TTC549 (cell line): Measurements from ENCODE around the gene ZFHX3.

Experiments used
- FAIRE-seq: peaks from 2 replicates; lab custom pipeline; 2012; peaks lifted over from hg19 to GRCh38; lab: Jason Lieb, UNC

ZFHX3 gene

GRCh38 chr16:72950669-72951068 is 97.3 kb downstream of the ZFHX3 start:
- no peak for FAIRE-seq

GRCh38 chr16:72948238-72948829 is 99.6 kb downstream of the ZFHX3 start:
- FAIRE-seq, result no peak

- FAIRE-seq, result no peak
These were observed 100.3 kb downstream of the ZFHX3 start for GRCh38 chr16:72947379-72948237.

- no peak for FAIRE-seq
These were observed 101.3 kb downstream of the ZFHX3 start for GRCh38 chr16:72946474-72947194.

GRCh38 chr16:72946063-72946462 is 101.9 kb downstream of the ZFHX3 start:
- FAIRE-seq, result no peak

DNA sequence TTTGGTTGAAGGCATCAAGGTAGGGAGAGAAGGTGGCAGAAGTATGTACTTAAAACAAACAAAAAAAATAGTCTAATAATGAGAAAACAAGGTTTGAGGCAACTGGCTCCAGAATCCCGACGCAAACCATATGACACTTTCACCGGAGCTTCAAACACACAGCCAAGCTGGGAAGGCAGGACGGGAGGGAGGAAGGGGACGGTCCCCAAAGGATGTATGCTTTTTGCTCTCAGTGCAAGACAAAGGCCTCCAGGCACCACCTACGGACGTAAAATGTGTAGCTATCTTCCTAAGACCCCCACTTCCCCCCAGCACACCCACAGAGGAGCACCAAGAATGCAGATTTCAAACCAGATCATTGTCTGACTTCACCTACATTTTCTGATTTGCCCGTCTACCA is 102.3 kb downstream of the ZFHX3 start:
- no peak for FAIRE-seq

- FAIRE-seq, result no peak
These were observed 103.0 kb downstream of the ZFHX3 start for GRCh38 chr16:72944757-72945485.

DNA sequence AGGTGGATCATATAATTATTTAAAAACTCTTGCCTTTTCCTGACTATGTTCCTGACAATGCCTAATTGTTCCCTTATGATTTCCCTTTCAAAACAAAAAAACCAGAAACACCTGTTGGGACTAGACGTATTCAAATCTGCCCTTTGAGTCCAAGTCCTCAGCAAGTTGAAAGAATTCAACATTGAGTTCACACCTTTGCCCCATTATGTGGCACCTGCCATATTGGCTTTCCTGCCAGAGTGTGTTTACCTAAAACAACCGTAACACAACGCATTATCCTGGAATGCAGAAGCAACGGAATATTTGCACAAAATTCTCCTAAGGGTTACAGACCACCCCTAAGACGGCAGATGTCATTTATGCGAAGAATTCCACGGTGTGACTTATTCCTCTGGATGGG is 105.9 kb downstream of the ZFHX3 start:
- no peak for FAIRE-seq

DNA sequence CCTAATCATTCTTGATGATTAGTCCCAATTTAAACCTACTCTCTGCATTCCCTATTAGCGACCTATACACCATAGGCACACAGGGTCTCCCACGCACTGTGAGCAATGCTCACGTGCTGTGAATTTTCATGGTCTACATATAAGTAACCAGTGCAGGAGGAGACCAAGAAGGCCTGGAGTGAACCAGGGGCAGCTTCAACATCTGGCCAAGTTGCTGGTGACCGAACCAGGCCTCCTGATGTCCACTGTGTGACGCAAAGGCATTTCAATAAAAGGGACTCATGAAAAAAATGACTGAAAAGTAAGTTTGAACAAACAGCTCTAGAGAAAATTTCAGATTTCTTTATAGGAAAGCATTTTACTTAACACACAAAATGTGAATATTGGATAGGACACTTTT is 107.0 kb downstream of the ZFHX3 start:
- FAIRE-seq, result no peak

DNA sequence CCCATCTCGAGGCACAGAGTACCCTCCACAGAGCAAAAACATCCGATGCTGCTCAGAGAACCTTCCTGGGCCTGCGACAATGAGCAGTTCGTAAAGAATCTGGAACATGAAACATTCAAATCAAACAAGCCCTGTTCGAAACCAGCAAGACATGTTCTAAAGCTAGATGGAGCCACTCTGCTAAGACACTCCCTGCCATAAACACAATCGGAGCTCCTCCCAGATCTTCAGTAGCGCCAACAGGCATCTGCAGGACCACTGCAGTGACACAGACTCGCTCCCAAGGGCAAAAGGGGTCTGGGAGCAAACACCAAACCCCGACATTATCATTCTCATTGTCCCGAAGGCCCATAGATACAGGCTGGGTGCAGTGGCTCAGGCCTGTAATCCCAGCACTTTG is 108.7 kb downstream of the ZFHX3 start:
- FAIRE-seq, result no peak

- FAIRE-seq, result no peak
These were observed 109.1 kb downstream of the ZFHX3 start for GRCh38 chr16:72938795-72939164.

DNA sequence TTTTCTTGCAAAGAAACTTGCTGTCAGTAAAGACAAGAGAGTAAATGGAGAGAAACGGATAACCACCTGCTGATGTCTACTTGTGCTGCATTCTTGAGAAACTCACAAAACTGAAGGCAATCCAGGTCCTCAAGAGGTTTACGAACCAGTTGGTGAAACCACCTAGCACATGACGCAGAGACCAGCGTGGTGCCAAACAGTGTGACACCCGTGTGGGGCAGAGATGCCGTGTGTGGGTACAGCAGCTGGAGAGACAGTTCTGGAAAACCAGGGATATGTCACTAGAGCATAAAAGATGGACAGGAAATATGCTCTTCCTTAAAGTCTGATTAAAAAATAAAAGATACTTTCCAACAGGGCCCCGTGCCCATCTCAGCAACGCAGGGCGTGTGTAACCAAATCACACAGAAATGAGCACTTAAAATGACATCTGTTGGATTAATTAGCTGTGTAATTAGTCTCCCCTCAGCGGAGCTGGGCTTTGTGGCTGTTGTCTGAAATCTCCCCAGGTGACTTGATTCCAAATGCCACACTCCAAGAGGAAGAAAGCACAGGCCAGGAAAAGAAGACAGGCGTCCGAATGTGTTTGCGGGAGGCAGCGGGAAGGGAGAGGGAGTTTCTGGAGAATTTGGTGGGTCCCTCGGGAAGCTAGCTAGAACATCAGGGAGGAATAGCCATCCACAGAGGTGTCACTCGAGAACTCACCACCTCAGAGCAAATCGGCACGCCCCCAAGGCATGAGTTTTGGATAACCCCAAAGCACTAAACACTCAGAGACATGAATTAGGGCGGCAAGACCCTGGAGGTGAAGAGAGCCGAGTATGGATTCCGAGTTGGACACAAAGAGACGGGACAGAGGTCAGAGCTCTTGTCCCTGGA is 109.8 kb downstream of the ZFHX3 start:
- FAIRE-seq, result no peak

GRCh38 chr16:72937360-72937759 is 110.6 kb downstream of the ZFHX3 start:
- FAIRE-seq, result no peak

- no peak for FAIRE-seq
These were observed 111.5 kb downstream of the ZFHX3 start for GRCh38 chr16:72936408-72936807.

DNA sequence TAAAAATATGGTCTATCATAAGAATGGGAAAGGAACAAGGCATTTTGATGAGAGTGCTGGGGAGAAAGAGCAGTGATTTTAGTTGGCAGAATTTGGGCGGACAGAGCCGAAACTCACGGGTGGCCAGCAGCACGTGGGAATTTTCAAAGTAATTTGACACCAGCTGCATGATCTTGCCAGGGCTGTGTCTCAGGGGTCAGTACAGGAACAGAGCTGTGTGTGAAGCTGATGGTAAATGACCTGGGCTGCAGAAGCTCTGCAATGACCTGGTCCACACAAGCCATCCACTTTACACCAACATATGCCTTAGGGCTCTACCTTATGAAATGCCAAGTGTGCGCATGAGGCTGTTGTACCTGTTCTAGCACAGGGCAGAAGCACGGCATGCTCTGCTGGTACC is 112.0 kb downstream of the ZFHX3 start:
- FAIRE-seq, result no peak

DNA sequence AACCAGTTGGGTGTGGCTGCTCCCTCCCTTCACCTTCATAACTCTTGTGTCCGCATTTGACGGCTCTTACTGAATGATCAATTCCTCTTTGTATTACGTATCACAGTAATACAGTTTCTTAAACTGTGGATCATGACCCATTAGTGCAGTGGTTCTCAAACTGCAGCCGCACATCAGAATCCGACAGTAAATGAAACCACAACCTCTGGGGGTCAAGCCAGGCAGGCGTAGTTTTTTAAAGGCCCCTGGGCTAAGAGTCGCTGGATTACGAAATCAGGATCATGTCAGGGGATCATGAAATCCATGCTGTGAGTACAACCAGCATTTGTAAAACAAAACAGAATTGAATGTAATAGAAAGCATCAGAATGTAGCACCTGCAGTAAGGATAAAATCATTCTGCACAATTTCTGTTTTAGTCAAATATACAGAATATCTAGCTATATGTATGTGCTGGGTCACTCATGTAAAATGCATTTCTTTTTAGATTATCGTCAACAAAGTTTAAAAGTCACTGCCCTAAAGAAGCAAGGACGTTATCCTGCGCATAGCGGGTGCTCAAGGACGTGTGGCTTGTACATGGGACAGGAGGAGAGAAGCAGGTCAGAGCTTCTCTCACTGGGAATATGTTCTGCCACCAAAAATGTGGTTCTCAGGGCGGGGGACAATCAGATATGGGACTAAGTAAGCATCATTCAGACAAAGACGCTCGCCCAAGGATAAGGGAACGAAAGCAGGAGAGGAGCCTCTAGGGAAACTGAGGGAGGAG is 113.1 kb downstream of the ZFHX3 start:
- no peak for FAIRE-seq

GRCh38 chr16:72932677-72933335 is 115.1 kb downstream of the ZFHX3 start:
- FAIRE-seq, result no peak

DNA sequence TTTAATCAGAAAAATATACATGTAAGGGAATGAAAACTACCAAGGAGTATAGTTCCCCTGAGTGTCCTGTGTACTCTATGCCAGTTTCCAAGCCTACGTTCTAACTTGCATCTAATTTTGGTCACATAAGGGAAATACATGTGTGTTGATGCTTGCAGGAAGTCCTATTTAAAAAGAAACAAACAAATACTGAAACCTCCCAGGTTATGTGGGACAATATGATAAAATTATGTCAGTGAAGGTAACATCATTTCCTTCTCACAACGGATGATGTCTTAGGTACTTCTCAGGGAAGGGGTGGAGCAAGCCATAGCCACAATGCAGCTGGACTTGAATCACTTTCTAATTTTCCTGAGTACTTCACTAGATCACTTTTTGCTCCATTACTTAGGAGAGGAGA is 115.9 kb downstream of the ZFHX3 start:
- FAIRE-seq, result no peak

GRCh38 chr16:72930396-72930795 is 117.5 kb downstream of the ZFHX3 start:
- no peak for FAIRE-seq
